Measurements from ENCODE around the gene SLC51A. TPM values are rescaled to one million over a fixed set of nuclear protein-coding genes. Genes with fewer than 3 reads are reported as not detected.
"Not testable (repeated sequence)": the region's sequence is repeated elsewhere in the genome, so short reads cannot be mapped to it uniquely, and the experiment has no call there.

SLC51A gene
- total RNA-seq, 2 experiments from 2014 or later = not detected

- Mint-ChIP-seq H3K9me3 (ENCODE audit: low read depth) (no peaks in the 10 kb centered on the region), H3K27ac (no peak overlapping the region), H3K4me3 (no peak overlapping the region), H3K27me3 (no peaks in the 10 kb centered on the region), H3K4me1 (peaks cover 36% of the 10 kb centered on the region), H3K36me3 (no peaks in the 10 kb centered on the region)
- no peak for ATAC-seq
- CTCF ChIA-PET = interaction anchor here (0.6 to 16.1 kb wide), 8 partner anchors 11 to 347 kb away, joined by 3 to 238 read pairs (median 8); no protein-coding TSS in a partner anchor
- DNase-seq = no peak
These were observed 18.8 kb upstream of the SLC51A start for GRCh38 chr3:196197524-196197923.

GRCh38 chr3:196198081-196198675 lies 18.2 kb upstream of the SLC51A start:
- no peak for ATAC-seq
- Mint-ChIP-seq H3K4me1 (peaks cover 29% of the 10 kb centered on the region), H3K36me3 (no peaks in the 10 kb centered on the region), H3K9me3 (ENCODE audit: low read depth) (no peaks in the 10 kb centered on the region), H3K27me3 (peaks cover under 1% of the 10 kb centered on the region), H3K27ac (no peak overlapping the region), H3K4me3 (no peak overlapping the region)
- CTCF ChIA-PET = interaction anchor here (0.6 to 16.1 kb wide), 3 partner anchors 12 to 123 kb away, joined by 3 to 238 read pairs (median 9); no protein-coding TSS in a partner anchor
- DNase-seq = no peak

GRCh38 chr3:196198771-196199753 lies 17.3 kb upstream of the SLC51A start:
- peaks cover 8% of the 10 kb centered on the region for H3K27me3 Mint-ChIP-seq
- CTCF ChIA-PET = interaction anchor here (1.0 to 16.1 kb wide), 6 partner anchors 19 to 348 kb away, joined by 3 to 238 read pairs (median 4); no protein-coding TSS in a partner anchor
- H3K4me3 Mint-ChIP-seq = no peak overlapping the region
- ATAC-seq (no peak), DNase-seq (no peak)
- no peak overlapping the region for H3K27ac Mint-ChIP-seq
- peaks cover 24% of the 10 kb centered on the region for H3K4me1 Mint-ChIP-seq
- no peaks in the 10 kb centered on the region for H3K9me3 Mint-ChIP-seq (ENCODE audit: low read depth)
- no peaks in the 10 kb centered on the region for H3K36me3 Mint-ChIP-seq

- ATAC-seq (no peak), DNase-seq (no peak)
- no peaks in the 10 kb centered on the region for H3K9me3 Mint-ChIP-seq (ENCODE audit: low read depth)
- H3K4me1 Mint-ChIP-seq = peaks cover 9% of the 10 kb centered on the region
- CTCF ChIA-PET = no interaction called here
- H3K4me3 Mint-ChIP-seq = no peak overlapping the region
- H3K36me3 Mint-ChIP-seq = no peaks in the 10 kb centered on the region
- no peak overlapping the region for H3K27ac Mint-ChIP-seq
- peaks cover 32% of the 10 kb centered on the region for H3K27me3 Mint-ChIP-seq
These were observed 13.8 kb upstream of the SLC51A start for GRCh38 chr3:196202516-196202970.

- H3K36me3 Mint-ChIP-seq = no peaks in the 10 kb centered on the region
- no peak overlapping the region for H3K27ac Mint-ChIP-seq
- DNase-seq (no peak), ATAC-seq (no peak)
- H3K4me1 Mint-ChIP-seq = peaks cover 15% of the 10 kb centered on the region
- peaks cover 32% of the 10 kb centered on the region for H3K27me3 Mint-ChIP-seq
- H3K4me3 Mint-ChIP-seq = no peak overlapping the region
- CTCF ChIA-PET = no interaction called here
- no peaks in the 10 kb centered on the region for H3K9me3 Mint-ChIP-seq (ENCODE audit: low read depth)
These were observed 12.5 kb upstream of the SLC51A start for GRCh38 chr3:196203846-196204245.

GRCh38 chr3:196205442-196206205 lies 10.7 kb upstream of the SLC51A start:
- H3K36me3 Mint-ChIP-seq; CTCF ChIA-PET; H3K9me3 Mint-ChIP-seq (ENCODE audit: low read depth); DNase-seq; H3K4me3 Mint-ChIP-seq; H3K27ac Mint-ChIP-seq; ATAC-seq: not testable (repeated sequence)
- Mint-ChIP-seq H3K27me3 (peaks cover 32% of the 10 kb centered on the region), H3K4me1 (peaks cover 15% of the 10 kb centered on the region)

GRCh38 chr3:196207159-196207832 lies 9.0 kb upstream of the SLC51A start:
- H3K27me3 Mint-ChIP-seq = peaks cover 32% of the 10 kb centered on the region
- H3K36me3 Mint-ChIP-seq = no peaks in the 10 kb centered on the region
- no peaks in the 10 kb centered on the region for H3K9me3 Mint-ChIP-seq (ENCODE audit: low read depth)
- no peak overlapping the region for H3K27ac Mint-ChIP-seq
- CTCF ChIA-PET = interaction anchor here (0.9 to 1.2 kb wide), 2 partner anchors 11 to 357 kb away, joined by 3 to 5 read pairs; no protein-coding TSS in a partner anchor
- peaks cover 15% of the 10 kb centered on the region for H3K4me1 Mint-ChIP-seq
- DNase-seq (peak; percentile 49), ATAC-seq (peak; percentile 59)
- H3K4me3 Mint-ChIP-seq = peak overlapping the region; percentile 77

- DNase-seq (peak; percentile 72), ATAC-seq (peak; percentile 83)
- peak overlapping the region; percentile 77 for H3K4me3 Mint-ChIP-seq
- no peaks in the 10 kb centered on the region for H3K36me3 Mint-ChIP-seq
- no peaks in the 10 kb centered on the region for H3K9me3 Mint-ChIP-seq (ENCODE audit: low read depth)
- H3K27me3 Mint-ChIP-seq = peaks cover 32% of the 10 kb centered on the region
- H3K27ac Mint-ChIP-seq = peak overlapping the region; percentile 44
- peaks cover 15% of the 10 kb centered on the region for H3K4me1 Mint-ChIP-seq
- CTCF ChIA-PET = interaction anchor here (0.9 to 1.2 kb wide), 2 partner anchors 11 to 358 kb away, joined by 3 to 5 read pairs; no protein-coding TSS in a partner anchor
These were observed 8.3 kb upstream of the SLC51A start for GRCh38 chr3:196207833-196208607.

- CTCF ChIA-PET = no interaction called here
- H3K9me3 Mint-ChIP-seq (ENCODE audit: low read depth) = no peaks in the 10 kb centered on the region
These were observed 7.2 kb upstream of the SLC51A start for GRCh38 chr3:196208942-196209695.

GRCh38 chr3:196209944-196210672 lies 6.2 kb upstream of the SLC51A start:
- H3K36me3 Mint-ChIP-seq; CTCF ChIA-PET; DNase-seq; H3K27ac Mint-ChIP-seq; ATAC-seq; H3K4me3 Mint-ChIP-seq; H3K9me3 Mint-ChIP-seq (ENCODE audit: low read depth): not testable (repeated sequence)
- Mint-ChIP-seq H3K4me1 (peaks cover 14% of the 10 kb centered on the region), H3K27me3 (peaks cover 16% of the 10 kb centered on the region)

More at GRCh38 chr3:196208942-196209695, 7.2 kb upstream of the SLC51A start:
- peaks cover 15% of the 10 kb centered on the region for H3K4me1 Mint-ChIP-seq
- H3K4me3 Mint-ChIP-seq = peak overlapping the region; percentile 77
- peaks cover 23% of the 10 kb centered on the region for H3K27me3 Mint-ChIP-seq
- no peak for ATAC-seq
- no peak for DNase-seq
- no peak overlapping the region for H3K27ac Mint-ChIP-seq
- H3K36me3 Mint-ChIP-seq = no peaks in the 10 kb centered on the region
